Tibial nerve (tissue), 4 donors: Measurements from ENCODE around the gene TRPV4.

ENCODE experiments used
- EP300 ChIP-seq, 2 donors: sonication (generic); formaldehyde crosslinking; IDR thresholded peaks; one replicate each; pipeline ENCODE4 v1.6.1; 2017; ENCODE audit warnings: antibody characterized with exemption in 2 of 2, mild to moderate bottlenecking in 1 of 2
- POLR2A ChIP-seq, 2 donors: fragments of 450-650 bp; IDR thresholded peaks; one replicate each; pipeline ENCODE4 v1.6.1; 2017; ENCODE audit warnings: antibody characterized with exemption in 2 of 2, mild to moderate bottlenecking in 2 of 2, moderate library complexity in 2 of 2
- TF ChIP-seq, protein P1 (sequence below), 5 experiments: fragments of 200-600 bp in 3 of 5; fragments of 450-650 bp in 2 of 5; sonication (generic) in 3 of 5; IDR thresholded peaks; one replicate each; pipeline ENCODE4 v1.5.1; 2016 to 2019; ENCODE audit warnings: antibody characterized with exemption in 5 of 5, mild to moderate bottlenecking in 3 of 5, moderate library complexity in 2 of 5

DNA sequence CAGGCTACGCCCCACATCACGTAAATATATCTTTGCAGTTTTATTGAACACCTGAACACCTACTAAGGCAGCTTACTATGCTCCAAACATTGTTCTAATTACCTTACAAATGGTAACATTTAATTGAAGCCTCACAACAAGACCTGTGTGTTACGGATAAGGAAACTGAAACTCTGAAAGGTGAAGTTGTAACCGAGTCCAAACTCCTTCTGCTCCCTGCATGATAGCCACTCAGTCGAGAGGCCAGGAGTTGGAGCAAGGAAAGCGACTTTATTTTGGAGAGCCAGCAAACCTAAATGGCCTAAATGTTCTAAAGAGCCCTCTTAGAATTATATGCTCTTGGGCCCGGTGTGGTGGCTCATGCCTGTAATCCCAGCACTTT lies 12.6 kb upstream of the TRPV4 start:
- no peak for TF ChIP-seq POLR2A (IDR thresholded peaks at IDR 0.05)
- TF ChIP-seq, protein P1, sequence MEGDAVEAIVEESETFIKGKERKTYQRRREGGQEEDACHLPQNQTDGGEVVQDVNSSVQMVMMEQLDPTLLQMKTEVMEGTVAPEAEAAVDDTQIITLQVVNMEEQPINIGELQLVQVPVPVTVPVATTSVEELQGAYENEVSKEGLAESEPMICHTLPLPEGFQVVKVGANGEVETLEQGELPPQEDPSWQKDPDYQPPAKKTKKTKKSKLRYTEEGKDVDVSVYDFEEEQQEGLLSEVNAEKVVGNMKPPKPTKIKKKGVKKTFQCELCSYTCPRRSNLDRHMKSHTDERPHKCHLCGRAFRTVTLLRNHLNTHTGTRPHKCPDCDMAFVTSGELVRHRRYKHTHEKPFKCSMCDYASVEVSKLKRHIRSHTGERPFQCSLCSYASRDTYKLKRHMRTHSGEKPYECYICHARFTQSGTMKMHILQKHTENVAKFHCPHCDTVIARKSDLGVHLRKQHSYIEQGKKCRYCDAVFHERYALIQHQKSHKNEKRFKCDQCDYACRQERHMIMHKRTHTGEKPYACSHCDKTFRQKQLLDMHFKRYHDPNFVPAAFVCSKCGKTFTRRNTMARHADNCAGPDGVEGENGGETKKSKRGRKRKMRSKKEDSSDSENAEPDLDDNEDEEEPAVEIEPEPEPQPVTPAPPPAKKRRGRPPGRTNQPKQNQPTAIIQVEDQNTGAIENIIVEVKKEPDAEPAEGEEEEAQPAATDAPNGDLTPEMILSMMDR (IDR thresholded peaks at IDR 0.05), result no peak
- no peak for TF ChIP-seq EP300 (IDR thresholded peaks at IDR 0.05)
